ENCODE data around the gene INSC. TPM values are rescaled to one million over a fixed set of nuclear protein-coding genes. Genes with fewer than 3 reads are reported as not detected.

Gene INSC
- 1 to 10 TPM; 1.7 to 2.1 TPM for total RNA-seq

GRCh38 chr11:15114501-15115475 is at the start of gene INSC:
Gene INSC, plus strand, starts transcription at chr11:15114923. Its CDS starts 34,252 bp downstream, at chr11:15149175.

DNA sequence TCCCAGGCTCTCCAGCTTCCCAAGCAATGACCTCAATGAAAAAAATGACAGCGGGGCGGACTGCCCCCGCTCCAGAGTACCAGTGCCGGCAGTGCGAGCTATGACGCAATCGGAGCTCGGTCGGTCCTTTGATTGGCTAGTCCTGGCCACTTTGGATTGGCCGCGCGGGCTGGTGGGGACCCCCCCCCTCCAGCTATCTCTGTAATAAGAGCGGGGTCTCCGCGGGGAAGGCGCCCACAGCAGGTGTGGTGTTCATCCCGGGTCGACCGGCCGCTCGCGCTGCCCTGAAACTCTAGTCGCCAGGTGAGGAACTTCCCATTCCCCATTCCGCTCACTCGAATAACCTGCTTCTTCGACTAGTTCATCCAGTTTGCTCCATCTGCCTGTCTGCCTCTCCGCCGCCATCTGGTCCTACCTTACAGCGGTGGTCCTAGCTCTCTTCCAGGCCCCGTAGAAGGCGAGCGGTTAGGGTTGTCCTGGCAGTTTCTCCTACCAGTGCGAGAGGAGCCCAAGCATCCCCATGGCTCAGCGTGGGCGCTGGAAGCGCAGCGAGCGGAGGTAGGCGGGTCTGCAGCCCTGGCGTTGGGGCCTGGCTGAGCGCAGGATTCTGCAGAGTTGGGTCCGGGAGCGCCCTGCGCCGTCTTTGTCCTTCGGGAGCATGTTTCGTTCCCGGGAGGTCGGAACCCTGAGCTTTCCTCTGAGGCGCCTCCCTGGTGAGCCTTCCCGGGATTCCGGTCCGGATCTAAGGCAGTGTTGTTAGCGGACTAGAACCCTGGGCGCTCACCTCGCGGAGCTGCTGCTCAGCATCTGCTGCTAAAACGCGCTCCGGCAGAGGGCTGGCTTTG is 41.1 kb upstream of the INSC start, which contains the start of gene CALCB:
TSS of gene CALCB (plus strand) at position 233 of the 845 bp plus-strand sequence. CDS start 1,126 bp downstream, outside the sequence.

Other genes starting within 250 kb of the INSC start
- gene CYP2R1, start 222.7 kb upstream of the INSC start, total RNA-seq: 10 to 100 TPM; 11.0 to 12.3 TPM
- not detected for gene CALCA, start 142.6 kb upstream of the INSC start, total RNA-seq
- under 1 TPM in 1 of 2 donors, not detected in 1; 0.33 TPM for gene CALCB, start 41.3 kb upstream of the INSC start, total RNA-seq

All from melanocyte of skin (primary cell).